ENCODE data around the gene EGFR. TPM values are rescaled to one million over a fixed set of nuclear protein-coding genes. Genes with fewer than 3 reads are reported as not detected.

Gene EGFR
- 3.1 and 6.3 TPM in 2 replicates for total RNA-seq (2014; rRNA removed; shearing (Covaris generic))

DNA sequence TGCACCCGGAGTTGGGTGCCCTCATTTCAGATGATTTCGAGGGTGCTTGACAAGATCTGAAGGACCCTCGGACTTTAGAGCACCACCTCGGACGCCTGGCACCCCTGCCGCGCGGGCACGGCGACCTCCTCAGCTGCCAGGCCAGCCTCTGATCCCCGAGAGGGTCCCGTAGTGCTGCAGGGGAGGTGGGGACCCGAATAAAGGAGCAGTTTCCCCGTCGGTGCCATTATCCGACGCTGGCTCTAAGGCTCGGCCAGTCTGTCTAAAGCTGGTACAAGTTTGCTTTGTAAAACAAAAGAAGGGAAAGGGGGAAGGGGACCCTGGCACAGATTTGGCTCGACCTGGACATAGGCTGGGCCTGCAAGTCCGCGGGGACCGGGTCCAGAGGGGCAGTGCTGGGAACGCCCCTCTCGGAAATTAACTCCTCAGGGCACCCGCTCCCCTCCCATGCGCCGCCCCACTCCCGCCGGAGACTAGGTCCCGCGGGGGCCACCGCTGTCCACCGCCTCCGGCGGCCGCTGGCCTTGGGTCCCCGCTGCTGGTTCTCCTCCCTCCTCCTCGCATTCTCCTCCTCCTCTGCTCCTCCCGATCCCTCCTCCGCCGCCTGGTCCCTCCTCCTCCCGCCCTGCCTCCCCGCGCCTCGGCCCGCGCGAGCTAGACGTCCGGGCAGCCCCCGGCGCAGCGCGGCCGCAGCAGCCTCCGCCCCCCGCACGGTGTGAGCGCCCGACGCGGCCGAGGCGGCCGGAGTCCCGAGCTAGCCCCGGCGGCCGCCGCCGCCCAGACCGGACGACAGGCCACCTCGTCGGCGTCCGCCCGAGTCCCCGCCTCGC lies at the start of gene EGFR:
Gene EGFR (plus strand): TSS at position 657 of the 830 bp plus-strand sequence. CDS start 261 bp downstream, outside the sequence.
- Histone ChIP-seq H3K36me3 (replicated peaks; ENCODE audit: control insufficient read depth, insufficient read depth, low read length) (no peaks in the 10 kb centered on the region), H3K27me3 (ENCODE audit: control insufficient read depth, insufficient read depth, low read length) (peaks cover 47% of the 10 kb centered on the region), H3K4me3 (ENCODE audit: insufficient read depth, low read depth, low read length) (peak within 1 kb of the TSS; percentile 74)
- peak; percentile 88 for DNase-seq

DNA sequence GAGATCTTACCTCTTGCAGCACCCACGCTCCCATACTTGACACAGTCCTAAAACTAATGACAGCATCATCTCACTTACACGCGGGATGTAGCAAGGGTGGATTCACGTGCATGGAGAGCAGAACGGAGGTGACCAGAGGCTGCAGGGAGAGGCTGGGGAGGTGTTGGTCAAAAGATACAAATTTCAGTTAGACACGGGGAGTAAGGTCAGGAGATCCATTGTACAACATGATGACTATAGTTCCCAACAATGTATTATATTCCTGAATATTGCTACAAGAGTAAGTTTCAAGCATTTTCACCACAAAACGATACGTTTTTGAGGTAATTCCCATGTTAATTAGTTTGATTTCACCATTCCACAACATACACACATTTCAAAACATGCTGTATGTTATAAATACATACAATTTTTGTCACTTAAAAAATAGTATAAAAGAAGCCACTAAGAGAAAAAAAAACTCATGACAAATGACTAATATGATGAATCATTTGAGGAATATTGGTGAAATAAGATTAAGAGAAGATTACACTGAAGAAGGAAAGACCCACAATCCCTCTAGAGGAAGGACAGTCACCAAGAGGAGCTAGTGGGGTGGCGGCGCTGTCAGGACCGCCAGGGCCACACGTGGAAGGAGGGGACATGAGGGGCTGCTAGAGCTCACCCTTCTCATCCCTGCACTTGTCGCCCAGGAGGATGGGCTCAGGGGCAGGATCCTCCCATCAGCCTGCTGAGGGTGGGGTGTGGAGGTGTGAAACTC lies 49.4 kb upstream of the EGFR start:
- no peaks in the 10 kb centered on the region for H3K36me3 ChIP-seq (replicated peaks; ENCODE audit: control insufficient read depth, insufficient read depth, low read length)
- no peak overlapping the region for H3K4me3 ChIP-seq (ENCODE audit: insufficient read depth, low read depth, low read length)
- no peaks in the 10 kb centered on the region for H3K27me3 ChIP-seq (ENCODE audit: control insufficient read depth, insufficient read depth, low read length)
- no peak for DNase-seq

DNA sequence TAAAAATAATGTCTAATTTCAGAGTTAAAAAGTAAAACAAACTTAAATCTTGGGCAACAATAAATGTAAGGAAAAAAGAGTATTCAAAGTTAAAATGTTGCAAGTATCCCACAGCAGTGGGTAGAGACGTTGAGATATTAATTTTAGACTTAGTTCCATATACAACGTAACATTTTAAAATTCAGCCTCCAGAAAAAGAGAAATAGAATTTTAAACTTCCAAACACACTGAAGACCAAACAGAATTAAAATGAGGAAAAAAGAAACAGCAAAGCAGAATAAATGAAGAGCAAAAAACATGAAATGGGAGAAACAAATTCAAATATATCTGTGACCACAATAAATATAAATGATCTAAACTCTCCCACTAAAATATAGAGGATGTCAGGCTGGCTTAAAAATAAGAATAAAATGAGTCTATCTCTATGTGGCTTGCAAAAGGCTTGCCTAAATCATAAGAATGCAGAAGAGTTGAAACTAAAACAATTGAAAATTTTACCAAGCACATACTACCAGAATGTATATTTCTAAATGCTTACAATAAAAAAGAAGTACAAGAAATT lies 46.0 kb upstream of the EGFR start:
- H3K36me3 ChIP-seq (replicated peaks; ENCODE audit: control insufficient read depth, insufficient read depth, low read length) = no peaks in the 10 kb centered on the region
- H3K4me3 ChIP-seq (ENCODE audit: insufficient read depth, low read depth, low read length) = no peak overlapping the region
- H3K27me3 ChIP-seq (ENCODE audit: control insufficient read depth, insufficient read depth, low read length) = no peaks in the 10 kb centered on the region
- no peak for DNase-seq

DNA sequence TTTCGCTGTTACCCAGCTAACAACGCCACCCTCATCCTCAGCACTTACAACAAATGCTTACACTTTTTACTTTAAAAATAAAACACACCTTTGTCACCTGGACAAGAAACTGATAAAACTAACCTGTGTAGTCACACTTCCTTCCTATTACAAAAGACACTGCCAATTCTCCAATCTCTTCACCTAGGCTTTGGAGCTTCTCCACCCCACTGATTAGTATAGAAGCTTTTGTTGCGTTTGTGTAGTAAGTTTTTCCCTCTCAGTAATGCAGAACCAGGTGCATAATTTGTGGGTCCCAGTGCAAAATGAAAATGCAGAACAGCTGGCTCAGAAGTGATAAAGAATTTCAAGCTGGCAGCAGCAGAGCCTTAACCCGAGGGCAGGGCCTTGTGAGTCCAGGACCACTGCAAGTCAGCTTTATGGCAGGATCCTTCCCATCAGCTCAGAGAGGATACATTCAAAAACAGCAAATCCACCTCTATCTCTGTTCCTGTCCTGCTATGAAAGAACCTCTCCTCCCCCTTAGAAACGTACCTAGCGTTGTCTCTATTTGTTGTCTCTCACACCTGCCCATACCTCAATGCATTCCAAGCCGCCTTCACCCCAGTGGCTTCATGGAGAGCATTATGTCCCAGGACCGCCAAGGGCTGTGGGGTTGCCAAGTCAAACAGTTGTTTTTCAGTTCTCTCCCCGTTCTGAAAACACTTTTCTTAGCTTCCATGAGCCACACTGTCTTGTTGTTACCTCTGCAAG lies 40.3 kb upstream of the EGFR start:
- no peaks in the 10 kb centered on the region for H3K27me3 ChIP-seq (ENCODE audit: control insufficient read depth, insufficient read depth, low read length)
- DNase-seq = peak; percentile 58
- no peaks in the 10 kb centered on the region for H3K36me3 ChIP-seq (replicated peaks; ENCODE audit: control insufficient read depth, insufficient read depth, low read length)
- H3K4me3 ChIP-seq (ENCODE audit: insufficient read depth, low read depth, low read length) = no peak overlapping the region

DNA sequence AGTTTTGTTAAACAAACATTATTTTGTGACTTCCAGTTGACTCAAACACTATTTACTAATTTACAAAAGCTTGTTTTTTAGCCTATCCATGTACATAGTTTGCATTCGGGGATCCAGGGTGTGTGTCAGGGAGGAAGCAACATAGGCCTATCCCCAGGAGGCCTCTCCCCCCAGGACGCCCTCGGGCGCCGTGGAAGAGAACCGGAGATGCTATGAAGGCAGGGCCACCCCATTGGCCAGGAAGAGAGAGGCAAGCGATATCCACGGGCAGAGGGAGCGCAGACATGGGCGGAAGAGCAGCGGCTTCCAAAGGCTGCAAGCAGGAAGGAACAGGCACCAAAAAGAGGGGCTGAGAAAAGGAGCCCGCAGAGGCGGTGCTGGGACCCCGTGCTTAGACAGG lies 38.3 kb upstream of the EGFR start:
- Histone ChIP-seq H3K36me3 (replicated peaks; ENCODE audit: control insufficient read depth, insufficient read depth, low read length) (no peaks in the 10 kb centered on the region), H3K27me3 (ENCODE audit: control insufficient read depth, insufficient read depth, low read length) (no peaks in the 10 kb centered on the region), H3K4me3 (ENCODE audit: insufficient read depth, low read depth, low read length) (no peak overlapping the region)
- no peak for DNase-seq

DNA sequence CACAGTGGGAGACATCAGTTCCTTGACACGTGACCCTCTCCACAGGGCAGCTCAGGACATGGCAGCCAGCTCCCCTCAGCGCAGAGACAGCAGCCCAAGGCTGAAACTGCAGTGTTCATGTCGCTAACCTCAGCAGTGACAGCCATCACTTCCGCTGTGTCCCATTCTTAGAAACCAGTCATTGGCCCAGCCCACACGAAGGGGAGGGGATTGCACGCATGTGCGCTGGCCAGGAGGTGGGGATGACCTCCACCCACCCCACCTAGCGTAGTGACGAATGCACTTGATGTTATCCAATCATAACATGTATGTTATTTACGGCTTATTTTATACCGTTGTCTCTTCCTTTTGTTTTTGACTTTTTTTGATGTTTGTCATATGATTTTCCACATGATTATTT lies 36.9 kb upstream of the EGFR start:
- Histone ChIP-seq H3K36me3 (replicated peaks; ENCODE audit: control insufficient read depth, insufficient read depth, low read length) (no peaks in the 10 kb centered on the region), H3K27me3 (ENCODE audit: control insufficient read depth, insufficient read depth, low read length) (no peaks in the 10 kb centered on the region), H3K4me3 (ENCODE audit: insufficient read depth, low read depth, low read length) (no peak overlapping the region)
- no peak for DNase-seq

DNA sequence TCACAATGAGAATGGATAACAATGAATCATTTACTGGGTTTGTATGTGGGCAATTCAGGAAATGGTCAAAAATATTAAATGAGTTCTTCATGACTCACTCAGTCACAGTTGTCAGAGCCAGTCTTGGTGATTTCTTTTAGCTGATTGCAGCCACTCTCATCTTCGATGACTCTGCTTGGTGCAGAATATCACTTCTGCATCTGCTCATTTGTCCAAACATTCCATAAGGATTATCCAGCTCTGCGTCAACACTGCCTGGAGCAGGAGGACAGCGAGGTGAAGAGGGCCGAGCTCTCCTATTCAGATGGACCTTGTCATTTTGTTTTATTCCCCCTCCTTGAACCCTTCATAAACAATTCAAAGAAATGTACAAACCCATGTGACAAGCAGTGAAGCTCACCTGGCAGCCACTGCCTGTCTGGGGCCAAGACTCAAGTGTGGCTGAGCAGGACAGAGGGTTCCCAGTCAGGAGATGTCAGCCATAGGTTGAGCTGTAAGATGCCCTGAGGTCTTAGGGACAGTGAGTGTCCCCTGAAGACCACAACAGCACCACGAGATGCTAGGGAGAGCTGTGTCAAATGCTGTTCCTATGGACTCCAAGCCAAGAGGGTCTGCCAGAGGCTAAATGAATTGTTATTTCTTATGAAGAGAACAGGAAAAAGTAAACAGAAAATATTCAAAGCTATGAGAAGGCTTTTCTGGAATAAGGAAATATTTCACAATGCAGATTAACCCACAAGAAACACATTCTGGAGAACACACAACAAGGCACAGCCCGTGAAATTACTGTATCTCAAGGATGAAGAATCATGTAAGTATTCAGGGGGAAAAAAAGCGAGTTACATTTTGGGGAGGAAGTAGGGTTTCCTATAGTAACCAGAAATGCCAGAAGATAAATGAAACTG lies 33.1 kb upstream of the EGFR start:
- no peak for DNase-seq
- Histone ChIP-seq H3K36me3 (replicated peaks; ENCODE audit: control insufficient read depth, insufficient read depth, low read length) (no peaks in the 10 kb centered on the region), H3K4me3 (ENCODE audit: insufficient read depth, low read depth, low read length) (no peak overlapping the region)

DNA sequence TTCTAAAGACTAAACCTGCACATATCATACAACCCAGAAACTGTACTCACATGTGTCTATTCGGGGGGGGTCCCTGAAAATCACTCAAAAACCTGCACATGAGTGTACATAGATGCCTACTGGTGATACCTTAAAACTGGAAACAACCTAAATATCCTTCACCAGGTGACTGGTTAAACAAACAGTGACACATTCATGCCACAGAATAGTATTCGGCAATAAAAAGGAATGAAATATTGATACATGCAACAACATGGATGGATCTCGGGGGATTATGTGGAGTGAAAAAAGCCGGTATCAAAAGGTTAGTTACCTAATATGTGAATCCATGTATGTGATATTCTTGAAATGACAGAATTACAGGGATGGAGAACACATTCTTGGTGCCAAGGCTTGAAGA lies 32.1 kb upstream of the EGFR start:
- Histone ChIP-seq H3K27me3 (ENCODE audit: control insufficient read depth, insufficient read depth, low read length) (no peaks in the 10 kb centered on the region), H3K4me3 (ENCODE audit: insufficient read depth, low read depth, low read length) (no peak overlapping the region), H3K36me3 (replicated peaks; ENCODE audit: control insufficient read depth, insufficient read depth, low read length) (no peaks in the 10 kb centered on the region)
- DNase-seq = no peak

More for the DNA sequence above, 33.1 kb upstream of the EGFR start:
- H3K27me3 ChIP-seq (ENCODE audit: control insufficient read depth, insufficient read depth, low read length) = no peaks in the 10 kb centered on the region

DNA sequence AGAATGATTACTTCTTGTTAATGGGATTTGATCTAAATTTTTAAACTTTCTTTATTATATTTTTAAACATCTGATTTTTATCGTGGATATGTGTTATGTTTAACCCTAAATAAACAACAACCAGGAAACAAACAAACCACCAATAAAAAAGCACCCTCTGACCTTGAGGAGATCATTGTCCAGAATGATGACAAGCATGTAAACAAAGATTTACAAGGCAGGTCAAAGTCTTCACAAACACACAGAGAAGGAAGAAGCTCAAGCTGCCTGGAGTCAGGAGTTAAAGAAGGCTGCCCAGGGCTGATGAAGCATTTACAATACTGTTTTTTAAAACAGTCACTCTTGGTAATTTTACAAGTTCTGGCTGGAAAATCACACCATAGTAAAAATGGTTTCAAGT lies 31.0 kb upstream of the EGFR start:
- Histone ChIP-seq H3K36me3 (replicated peaks; ENCODE audit: control insufficient read depth, insufficient read depth, low read length) (no peaks in the 10 kb centered on the region), H3K27me3 (ENCODE audit: control insufficient read depth, insufficient read depth, low read length) (no peaks in the 10 kb centered on the region), H3K4me3 (ENCODE audit: insufficient read depth, low read depth, low read length) (no peak overlapping the region)
- no peak for DNase-seq

DNA sequence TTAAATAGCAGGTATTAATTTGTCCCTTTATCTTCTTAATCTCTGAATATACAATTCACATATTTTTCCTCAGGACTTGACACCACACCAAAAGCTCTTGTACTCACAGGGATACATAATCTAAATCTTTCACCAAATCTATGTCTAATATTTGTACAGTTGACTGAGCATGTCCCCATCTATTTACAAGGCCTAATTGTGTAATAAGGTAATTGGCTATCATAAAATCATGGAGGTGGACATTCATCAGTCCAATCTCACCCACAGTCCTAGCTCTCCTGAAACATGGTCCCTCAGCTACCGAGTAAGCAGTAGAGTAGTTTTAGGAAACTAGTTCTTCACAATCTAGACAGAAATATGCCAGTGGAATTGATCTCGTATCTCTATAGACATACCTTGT lies 30.3 kb upstream of the EGFR start:
- no peaks in the 10 kb centered on the region for H3K27me3 ChIP-seq (ENCODE audit: control insufficient read depth, insufficient read depth, low read length)
- no peak for DNase-seq

DNA sequence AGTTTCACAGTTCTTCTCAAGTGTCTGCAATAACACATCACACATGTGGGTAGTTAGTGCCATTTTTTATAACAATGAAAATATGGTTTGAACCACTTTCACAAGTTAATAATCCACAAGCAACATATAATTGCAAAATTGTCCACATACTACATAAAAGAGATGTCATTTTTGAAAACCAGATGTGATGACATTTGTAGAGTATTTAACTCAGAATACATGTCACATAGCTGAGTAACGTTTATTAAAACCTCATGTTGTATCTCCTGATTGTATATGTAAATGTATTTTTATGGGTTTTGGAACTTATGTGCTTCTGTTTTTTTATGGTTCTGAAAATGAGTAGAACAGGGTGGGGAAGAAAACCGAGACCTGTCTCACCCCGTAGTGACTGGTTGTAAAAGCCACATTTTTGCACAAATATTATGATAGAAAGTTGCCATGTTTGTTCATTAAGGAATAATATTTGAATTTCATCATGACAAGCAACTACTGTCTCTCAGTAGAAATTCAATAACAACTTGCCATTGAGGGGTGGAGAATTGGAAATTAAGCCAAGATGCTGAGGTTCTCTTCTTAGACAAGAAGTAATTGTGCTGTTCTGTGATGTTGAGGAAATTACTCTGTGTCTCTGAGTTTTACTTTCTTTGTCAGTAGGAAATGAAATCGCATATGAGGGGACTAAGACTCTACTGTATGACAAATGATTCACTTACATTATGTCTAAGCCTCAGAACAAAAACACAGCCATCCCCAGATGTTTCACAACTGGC lies 29.2 kb upstream of the EGFR start:
- no peaks in the 10 kb centered on the region for H3K36me3 ChIP-seq (replicated peaks; ENCODE audit: control insufficient read depth, insufficient read depth, low read length)
- H3K4me3 ChIP-seq (ENCODE audit: insufficient read depth, low read depth, low read length) = no peak overlapping the region
- DNase-seq = no peak
- no peaks in the 10 kb centered on the region for H3K27me3 ChIP-seq (ENCODE audit: control insufficient read depth, insufficient read depth, low read length)

More for the DNA sequence above, 30.3 kb upstream of the EGFR start:
- H3K36me3 ChIP-seq (replicated peaks; ENCODE audit: control insufficient read depth, insufficient read depth, low read length) = no peaks in the 10 kb centered on the region
- H3K4me3 ChIP-seq (ENCODE audit: insufficient read depth, low read depth, low read length) = no peak overlapping the region

DNA sequence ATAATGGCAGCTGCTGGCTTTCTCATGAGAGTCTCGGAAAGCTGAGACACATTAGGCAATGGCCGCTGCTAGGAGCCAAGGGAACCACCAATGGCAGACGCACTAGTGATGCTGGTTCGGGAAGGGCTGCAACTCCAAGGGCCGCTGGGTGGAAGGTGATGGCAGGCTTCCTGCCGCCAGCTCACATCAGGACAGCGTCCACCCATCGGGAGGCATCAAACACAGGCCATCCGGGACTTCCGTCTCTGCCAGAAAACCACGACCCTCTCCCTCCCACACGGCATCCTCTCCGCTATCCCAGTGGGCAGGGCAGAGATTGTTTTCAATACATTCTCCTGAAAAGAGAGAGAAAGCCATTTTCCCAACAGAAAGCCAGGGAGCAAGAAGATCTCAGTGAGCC lies 27.5 kb upstream of the EGFR start:
- DNase-seq = no peak
- Histone ChIP-seq H3K36me3 (replicated peaks; ENCODE audit: control insufficient read depth, insufficient read depth, low read length) (no peaks in the 10 kb centered on the region), H3K4me3 (ENCODE audit: insufficient read depth, low read depth, low read length) (no peak overlapping the region), H3K27me3 (ENCODE audit: control insufficient read depth, insufficient read depth, low read length) (no peaks in the 10 kb centered on the region)

DNA sequence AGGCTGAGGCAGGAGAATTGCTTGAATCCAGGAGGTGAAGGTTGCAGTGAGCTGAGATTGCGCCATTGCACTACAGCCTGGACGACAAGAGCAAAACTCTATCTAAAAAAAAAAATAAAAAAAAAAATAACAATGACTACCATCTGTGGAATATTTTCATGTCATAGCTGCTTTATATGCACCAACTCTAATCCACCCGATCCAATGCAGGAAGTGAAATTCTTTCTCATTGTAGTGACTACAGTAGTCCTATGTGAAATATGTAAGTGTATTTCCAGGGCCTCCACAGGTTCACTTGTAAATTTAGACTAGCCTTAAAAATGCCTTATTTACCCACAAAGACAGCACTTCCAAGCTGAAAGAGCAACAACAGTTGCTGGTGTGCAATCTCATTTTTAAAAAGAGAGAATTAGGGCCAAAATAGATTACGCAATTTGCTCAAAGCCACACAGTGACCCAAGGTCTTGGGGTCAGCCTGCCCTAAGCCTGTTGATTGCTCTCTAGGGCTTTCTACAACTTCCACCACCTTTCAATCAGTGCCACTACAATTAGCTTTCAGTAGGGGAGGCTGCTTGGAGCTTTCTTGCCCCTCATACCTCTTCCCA lies 25.8 kb upstream of the EGFR start:
- Histone ChIP-seq H3K36me3 (replicated peaks; ENCODE audit: control insufficient read depth, insufficient read depth, low read length) (no peaks in the 10 kb centered on the region), H3K4me3 (ENCODE audit: insufficient read depth, low read depth, low read length) (no peak overlapping the region), H3K27me3 (ENCODE audit: control insufficient read depth, insufficient read depth, low read length) (no peaks in the 10 kb centered on the region)
- no peak for DNase-seq
